Right lobe of liver (tissue), 4 donors: ENCODE data around the gene TLE2.
"Not testable (repeated sequence)": the region's sequence is repeated elsewhere in the genome, so short reads cannot be mapped to it uniquely, and the experiment has no call there.

Source experiments
- CTCF ChIP-seq, 4 donors: fragments of 200-600 bp in 3 of 4; fragments of 450-650 bp in 1 of 4; IDR thresholded peaks; one replicate each; pipeline versions ENCODE4 v1.5.1 to v1.8.0; 2016 to 2022; ENCODE audit warnings: antibody characterized with exemption in 4 of 4, mild to moderate bottlenecking in 2 of 4
- POLR2A ChIP-seq: fragments of 450-650 bp; IDR thresholded peaks from one replicate; pipeline ENCODE4 v1.6.1; 2017; ENCODE audit warnings: antibody characterized with exemption, mild to moderate bottlenecking
- donor health status: DM: no; HTN: no; CAD: no.
- donor health status: DM: no; HTN: no; CAD: no.
- donor health status: DM: no; HTN: yes; CAD: no.

GRCh38 chr19:2992333-2992732 is 36.7 kb downstream of the TLE2 start:
- TF ChIP-seq CTCF (IDR thresholded peaks at IDR 0.05); POLR2A: not testable (repeated sequence)
